ENCODE results near the gene TBCE.
A peak's percentile ranks its signal among the peaks of the same experiment; 100 is the strongest.

TBCE gene

GRCh38 chr1:235410467-235410866, 43.2 kb downstream of the TBCE start:
- DNase-seq (ENCODE audit: low spot score), result no peak

GRCh38 chr1:235411489-235412486, 44.6 kb downstream of the TBCE start:
- peak; percentile 42 for DNase-seq (ENCODE audit: low spot score)

- peak; percentile 77 for DNase-seq (ENCODE audit: low spot score)
These were observed 48.0 kb downstream of the TBCE start for GRCh38 chr1:235415008-235415904.

DNA sequence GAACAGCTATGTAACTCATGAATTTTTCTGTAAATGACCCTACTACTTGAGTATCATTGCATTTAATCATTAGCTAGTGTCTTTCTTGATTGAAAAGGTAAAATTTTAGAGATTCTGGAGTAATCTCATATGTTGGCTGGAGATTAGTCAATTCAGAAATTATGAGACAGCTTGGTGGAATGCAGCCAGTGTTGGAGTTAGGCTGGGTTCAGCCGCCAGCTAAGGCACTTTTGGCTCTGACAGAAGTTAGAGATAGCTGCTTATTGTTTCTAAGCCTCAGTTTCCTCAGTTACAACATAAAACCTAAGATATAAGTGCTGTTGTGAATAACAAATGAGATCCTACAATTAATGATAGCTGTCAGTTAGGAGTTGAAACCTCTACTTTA, 49.4 kb downstream of the TBCE start:
- peak; percentile 43 for DNase-seq (ENCODE audit: low spot score)

GRCh38 chr1:235417086-235417697, 50.0 kb downstream of the TBCE start:
- DNase-seq (ENCODE audit: low spot score), result peak; percentile 88

- peak; percentile 46 for DNase-seq (ENCODE audit: low spot score)
These were observed 54.5 kb downstream of the TBCE start for GRCh38 chr1:235421751-235422150.

- DNase-seq (ENCODE audit: low spot score), result no peak
These were observed 56.0 kb downstream of the TBCE start for GRCh38 chr1:235423214-235423652.

GRCh38 chr1:235424092-235424491, 56.9 kb downstream of the TBCE start:
- DNase-seq (ENCODE audit: low spot score), result no peak

- DNase-seq (ENCODE audit: low spot score), result no peak
These were observed 58.1 kb downstream of the TBCE start for GRCh38 chr1:235425357-235425756.

GRCh38 chr1:235426143-235426542, 58.9 kb downstream of the TBCE start:
- DNase-seq (ENCODE audit: low spot score), result no peak

DNA sequence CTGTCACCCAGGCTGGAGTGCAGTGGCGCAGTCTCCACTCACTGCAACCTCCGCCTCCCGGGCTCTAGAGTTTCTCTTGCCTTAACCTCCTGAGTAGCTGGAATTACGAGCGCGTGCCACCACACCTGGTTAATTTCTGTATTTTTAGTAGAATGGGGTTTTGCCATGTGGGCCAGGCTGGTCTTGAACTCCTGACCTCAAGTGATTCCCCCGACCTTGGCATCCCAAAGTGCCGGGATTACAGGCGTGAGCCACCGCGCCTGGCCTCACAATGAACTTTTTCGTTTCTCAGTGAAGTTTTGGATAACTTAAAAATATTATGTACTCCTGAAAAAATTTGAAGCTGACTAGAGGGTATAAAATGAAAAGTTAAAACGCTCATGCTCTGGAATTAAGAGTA, 59.5 kb downstream of the TBCE start:
- no peak for DNase-seq (ENCODE audit: low spot score)

DNA sequence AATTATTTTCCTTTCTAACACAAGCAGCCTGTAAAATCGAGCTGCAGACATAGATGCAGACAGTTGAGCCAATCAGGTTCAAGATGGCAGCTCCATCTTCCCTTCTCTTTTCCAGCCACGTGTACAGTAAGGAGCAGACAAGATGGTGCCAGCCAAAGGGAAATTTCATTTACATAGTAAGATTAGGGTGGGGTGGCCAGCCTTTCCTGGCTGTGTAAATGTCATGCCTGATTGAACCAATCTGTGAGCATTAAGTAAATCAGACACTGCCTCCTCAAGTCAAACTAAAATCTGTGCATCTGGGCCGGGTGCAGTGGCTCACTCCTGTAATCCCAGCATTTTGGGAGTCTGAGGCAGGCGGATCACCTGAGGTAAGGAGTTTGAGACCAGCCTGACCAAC, 60.2 kb downstream of the TBCE start:
- DNase-seq (ENCODE audit: low spot score), result no peak

- DNase-seq (ENCODE audit: low spot score), result no peak
These were observed 61.9 kb downstream of the TBCE start for GRCh38 chr1:235429143-235429542.

- DNase-seq (ENCODE audit: low spot score), result no peak
These were observed 63.8 kb downstream of the TBCE start for GRCh38 chr1:235430991-235431390.

GRCh38 chr1:235434001-235434400, 66.8 kb downstream of the TBCE start:
- DNase-seq (ENCODE audit: low spot score), result no peak

GRCh38 chr1:235441159-235441685, 74.0 kb downstream of the TBCE start:
- no peak for DNase-seq (ENCODE audit: low spot score)

- no peak for DNase-seq (ENCODE audit: low spot score)
These were observed 75.7 kb downstream of the TBCE start for GRCh38 chr1:235442788-235443429.

GRCh38 chr1:235448616-235449015, 81.4 kb downstream of the TBCE start:
- DNase-seq (ENCODE audit: low spot score), result no peak

GRCh38 chr1:235450433-235450832, 83.2 kb downstream of the TBCE start:
- no peak for DNase-seq (ENCODE audit: low spot score)

GRCh38 chr1:235450886-235451483, 83.8 kb downstream of the TBCE start:
- DNase-seq (ENCODE audit: low spot score), result no peak

- no peak for DNase-seq (ENCODE audit: low spot score)
These were observed 86.8 kb downstream of the TBCE start for GRCh38 chr1:235454021-235454420.

Measured in cerebellar cortex (tissue), 1 donor.